Inflammatory macrophage treated with lipopolysaccharide for 4 hours (primary cell): ENCODE results near the gene RERE.
A peak's percentile ranks its signal among the peaks of the same experiment; 100 is the strongest.
"Not testable (repeated sequence)": the region's sequence is repeated elsewhere in the genome, so short reads cannot be mapped to it uniquely, and the experiment has no call there.

Source experiments
- DNase-seq: peaks from one replicate; pipeline ENCODE4 v3.0.0-alpha.2; 2020

Gene RERE

GRCh38 chr1:8712413-8713231, 104.8 kb downstream of the RERE start:
- DNase-seq, result peak; percentile 77

- no peak for DNase-seq
Measured at GRCh38 chr1:8711873-8712412, 105.5 kb downstream of the RERE start.

GRCh38 chr1:8711151-8711550, 106.3 kb downstream of the RERE start:
- no peak for DNase-seq

GRCh38 chr1:8708259-8708658, 109.2 kb downstream of the RERE start:
- no peak for DNase-seq

DNA sequence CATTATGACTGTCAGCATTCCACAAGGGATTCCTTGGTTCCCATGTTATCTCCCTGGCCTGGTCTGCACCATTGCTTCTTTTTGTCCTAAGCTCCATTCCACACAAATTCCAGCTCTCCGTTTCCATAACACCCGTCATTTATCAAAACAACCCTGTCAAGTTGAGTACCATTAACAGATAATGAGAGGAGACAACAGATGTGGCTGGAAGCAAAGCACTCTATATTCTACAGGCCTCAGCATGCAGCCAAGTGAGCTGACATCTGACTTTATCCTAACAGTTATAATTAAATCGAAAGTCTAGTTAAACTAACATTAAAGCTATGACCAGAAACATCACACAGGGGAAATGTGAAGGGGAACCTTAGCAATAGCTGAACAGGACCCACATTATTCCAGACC, 110.4 kb downstream of the RERE start:
- no peak for DNase-seq

GRCh38 chr1:8706291-8706690, 111.1 kb downstream of the RERE start:
- DNase-seq, result no peak

DNA sequence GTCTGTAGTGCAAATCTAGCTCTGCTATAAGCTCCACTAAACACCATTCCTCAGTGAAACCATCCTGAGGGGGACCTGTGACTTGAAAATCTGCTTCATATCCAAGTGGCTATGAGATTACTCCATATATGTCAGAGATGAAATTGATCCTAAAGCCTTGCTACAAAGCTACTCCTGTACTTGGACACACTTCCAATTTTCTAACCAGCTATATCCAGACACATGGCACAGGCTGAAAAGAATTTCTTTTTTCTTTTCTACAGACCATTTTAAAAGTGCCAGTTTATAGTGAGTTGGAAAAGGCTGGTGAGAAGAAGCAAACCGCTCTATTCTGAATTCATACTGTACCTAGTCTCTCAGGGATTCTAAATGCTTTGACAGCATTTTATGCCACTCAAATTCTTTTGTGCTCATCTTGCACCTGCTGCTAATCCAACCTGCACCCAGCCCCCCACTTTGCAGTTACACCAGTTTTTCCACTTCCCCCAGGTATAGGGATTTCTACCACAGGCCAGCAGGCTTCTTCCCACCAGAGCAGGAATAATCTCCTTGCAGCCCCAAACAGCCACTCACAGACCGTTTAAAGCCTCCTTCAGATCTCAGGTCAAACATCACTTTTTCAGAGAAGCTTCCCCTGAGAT, 112.5 kb downstream of the RERE start:
- DNase-seq, result no peak

DNA sequence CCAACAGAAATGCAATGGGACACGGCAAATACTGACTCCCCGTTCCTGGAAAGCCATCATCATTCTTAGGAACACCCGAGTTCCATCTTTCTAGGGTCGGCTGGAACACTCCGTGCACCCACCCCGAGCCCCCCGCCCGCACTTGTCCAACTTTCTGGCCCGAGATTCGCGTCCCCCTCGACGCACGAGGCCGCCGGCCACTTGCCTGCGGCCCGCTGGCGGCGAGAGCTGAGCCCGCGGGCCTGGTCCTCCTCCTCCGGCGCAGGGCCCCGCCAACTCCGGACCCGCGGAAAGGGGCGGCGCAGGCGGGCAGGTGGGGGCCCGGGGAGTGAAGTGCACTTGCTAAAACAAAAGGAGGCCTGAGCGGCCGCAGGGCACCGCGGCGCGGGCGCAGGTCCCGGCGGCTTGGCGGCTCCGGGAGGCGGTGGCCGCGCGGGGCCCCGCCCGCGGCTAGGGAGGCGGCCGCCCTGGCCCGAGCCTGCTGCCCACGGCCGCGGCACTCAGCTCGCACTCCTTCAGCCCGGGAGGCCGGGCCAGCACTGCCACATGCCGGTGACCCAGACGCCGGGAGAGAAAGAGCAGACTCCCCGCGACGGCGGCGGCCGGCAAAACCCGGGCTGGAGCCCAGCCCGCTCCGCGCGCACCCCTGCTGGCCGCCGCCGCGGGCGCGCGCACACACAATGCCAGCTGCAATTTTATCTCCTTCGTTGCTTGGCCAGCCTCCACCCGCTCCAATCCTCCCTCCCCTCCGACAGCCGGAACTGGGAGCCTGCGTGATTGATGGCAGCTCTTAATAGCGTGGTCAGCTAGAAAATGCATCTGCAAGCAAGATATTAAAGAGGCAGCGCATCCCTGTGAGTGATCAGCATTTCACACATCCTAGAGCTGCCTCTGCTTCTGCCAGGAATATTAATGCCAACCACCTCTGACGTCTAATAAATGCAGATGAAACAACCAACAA, 114.3 kb downstream of the RERE start:
- DNase-seq, result peak; percentile 88

DNA sequence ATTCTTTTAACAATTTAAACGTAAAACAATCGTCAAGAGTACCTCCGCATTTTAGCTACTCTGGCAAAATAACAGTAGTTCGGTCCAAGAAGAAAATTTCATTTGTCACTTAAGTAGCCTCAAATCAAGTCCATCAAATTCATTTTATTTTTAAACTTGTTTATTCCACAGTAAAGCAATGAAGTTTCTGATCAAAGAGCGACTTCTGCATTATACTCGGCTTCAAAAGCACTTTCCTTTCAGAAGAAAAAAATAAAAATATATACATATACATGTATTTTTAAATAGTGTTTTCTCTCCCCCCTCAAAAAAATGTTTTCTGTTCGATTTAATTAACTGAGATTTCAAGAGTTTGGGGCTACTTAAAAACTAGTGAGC, 115.0 kb downstream of the RERE start:
- no peak for DNase-seq

GRCh38 chr1:8701794-8702471, 115.5 kb downstream of the RERE start:
- no peak for DNase-seq

GRCh38 chr1:8699679-8700078, 117.8 kb downstream of the RERE start:
- no peak for DNase-seq

- DNase-seq, result no peak
Measured at GRCh38 chr1:8698937-8699447, 118.4 kb downstream of the RERE start.

- no peak for DNase-seq
Measured at GRCh38 chr1:8698012-8698630, 119.3 kb downstream of the RERE start.

DNA sequence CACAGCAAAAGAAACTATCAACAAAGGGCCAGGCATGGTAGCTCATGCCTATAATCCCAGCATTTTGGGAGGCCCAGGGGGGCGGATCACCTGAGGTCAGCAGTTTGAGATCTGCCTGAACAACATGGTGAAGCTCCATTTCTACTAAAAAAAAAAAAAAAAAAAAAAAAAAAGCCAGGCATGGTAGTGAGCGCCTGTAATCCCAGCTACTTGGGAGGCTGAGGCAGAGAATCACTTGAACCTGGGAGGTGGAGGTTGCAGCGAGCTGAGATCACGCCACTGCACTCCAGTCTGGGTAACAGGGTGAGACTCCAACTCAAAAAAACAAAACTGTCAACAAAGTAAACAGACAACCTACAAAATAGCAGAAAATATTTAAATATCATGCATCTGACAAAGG, 122.0 kb downstream of the RERE start:
- not testable (repeated sequence) for DNase-seq

- DNase-seq, result no peak
Measured at GRCh38 chr1:8693107-8693506, 124.3 kb downstream of the RERE start.

DNA sequence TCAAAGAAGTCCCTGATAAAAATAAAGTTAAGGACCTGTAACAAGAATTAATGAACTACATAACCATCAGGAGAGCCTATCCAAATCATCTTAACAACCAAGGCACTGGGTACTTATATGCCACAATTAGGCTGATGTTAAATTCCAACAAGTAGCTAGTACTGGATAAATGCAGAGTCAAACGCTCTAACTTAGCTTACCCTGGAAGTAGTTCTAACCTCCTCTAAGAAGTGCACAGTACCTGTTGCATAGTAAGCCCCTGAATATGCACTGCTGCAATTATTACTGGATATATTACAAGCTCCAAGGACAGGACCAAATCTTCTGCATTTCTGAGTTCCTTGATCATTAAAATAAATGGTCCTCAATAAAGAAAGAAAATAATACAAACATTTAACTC, 125.8 kb downstream of the RERE start:
- DNase-seq, result no peak

GRCh38 chr1:8690253-8690525, 127.3 kb downstream of the RERE start:
- no peak for DNase-seq

DNA sequence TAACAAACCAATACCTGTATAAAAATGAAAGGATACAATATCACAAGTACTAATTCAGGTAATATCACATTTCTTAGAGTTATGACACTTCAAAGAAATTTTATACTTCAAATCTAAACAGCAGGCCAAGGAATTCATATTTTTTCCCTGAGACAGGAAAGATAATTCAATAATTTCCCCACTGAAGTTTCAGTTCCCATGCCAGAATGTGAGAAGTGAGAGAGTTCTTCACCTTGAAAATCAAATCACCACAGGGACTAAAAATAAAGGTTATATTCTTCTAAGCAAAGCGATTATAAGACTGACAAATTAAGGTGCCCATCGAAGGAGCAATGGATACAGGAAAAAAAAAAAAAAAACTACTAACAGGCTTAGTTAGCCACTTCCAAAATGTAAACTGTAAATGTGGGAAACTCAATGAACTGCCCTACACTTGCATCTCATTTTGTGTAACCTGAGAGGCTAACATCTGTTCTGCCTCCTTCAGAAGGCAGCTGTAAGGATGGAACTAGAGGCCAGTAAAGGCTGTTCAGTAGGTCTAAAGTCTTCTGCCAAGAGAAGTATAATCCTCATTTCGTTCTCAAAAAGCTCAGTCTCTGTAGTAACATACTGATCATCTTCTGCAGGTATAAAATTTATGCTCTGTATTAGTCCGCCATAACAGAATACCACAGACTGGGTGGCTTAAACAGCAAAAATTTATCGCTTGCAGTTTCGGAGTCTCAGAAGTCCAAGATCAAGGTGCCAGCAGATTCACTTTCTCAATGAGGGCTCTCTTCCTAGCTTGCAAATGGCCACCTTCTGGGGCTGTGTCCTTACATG, 127.8 kb downstream of the RERE start:
- no peak for DNase-seq

DNA sequence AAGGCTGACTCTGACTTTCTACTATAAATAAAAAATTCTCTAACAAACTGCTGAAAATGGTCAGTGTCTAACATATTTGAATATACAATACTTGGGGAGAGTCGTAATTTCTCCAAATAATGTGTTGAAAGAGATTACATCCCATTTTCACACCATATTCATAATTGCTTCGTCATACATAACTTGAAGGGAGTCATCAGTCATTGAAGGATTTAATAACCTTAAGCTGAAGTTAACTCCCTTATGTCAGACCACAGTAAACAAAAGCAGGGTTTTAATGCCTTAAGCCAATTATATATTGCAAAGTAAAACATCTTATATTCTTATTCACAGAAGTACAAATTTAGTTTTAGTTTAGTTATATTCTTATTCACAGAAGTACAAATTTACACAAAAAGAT, 129.9 kb downstream of the RERE start:
- DNase-seq, result peak; percentile 49

- no peak for DNase-seq
Measured at GRCh38 chr1:8687039-8687438, 130.4 kb downstream of the RERE start.

DNA sequence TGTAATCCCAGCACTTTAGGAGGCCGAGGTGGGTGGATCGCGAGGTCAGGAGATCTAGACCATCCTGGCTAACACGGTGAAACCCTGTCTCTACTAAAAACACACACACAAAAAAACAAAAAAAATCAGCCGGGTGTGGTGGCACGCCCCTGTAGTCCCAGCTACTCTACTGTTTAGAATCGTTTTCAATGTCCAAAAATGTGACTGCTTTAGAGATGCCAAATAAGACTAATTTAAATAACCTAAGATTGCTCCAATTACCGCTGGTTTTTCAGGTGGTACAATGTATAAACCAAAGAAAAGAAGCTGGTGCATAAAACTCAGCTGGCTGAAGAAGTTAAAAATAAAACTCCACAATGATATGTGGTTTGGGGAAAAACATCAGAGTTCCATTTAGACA, 132.0 kb downstream of the RERE start:
- no peak for DNase-seq
